ENCODE results near the gene FOSB.

FOSB gene

DNA sequence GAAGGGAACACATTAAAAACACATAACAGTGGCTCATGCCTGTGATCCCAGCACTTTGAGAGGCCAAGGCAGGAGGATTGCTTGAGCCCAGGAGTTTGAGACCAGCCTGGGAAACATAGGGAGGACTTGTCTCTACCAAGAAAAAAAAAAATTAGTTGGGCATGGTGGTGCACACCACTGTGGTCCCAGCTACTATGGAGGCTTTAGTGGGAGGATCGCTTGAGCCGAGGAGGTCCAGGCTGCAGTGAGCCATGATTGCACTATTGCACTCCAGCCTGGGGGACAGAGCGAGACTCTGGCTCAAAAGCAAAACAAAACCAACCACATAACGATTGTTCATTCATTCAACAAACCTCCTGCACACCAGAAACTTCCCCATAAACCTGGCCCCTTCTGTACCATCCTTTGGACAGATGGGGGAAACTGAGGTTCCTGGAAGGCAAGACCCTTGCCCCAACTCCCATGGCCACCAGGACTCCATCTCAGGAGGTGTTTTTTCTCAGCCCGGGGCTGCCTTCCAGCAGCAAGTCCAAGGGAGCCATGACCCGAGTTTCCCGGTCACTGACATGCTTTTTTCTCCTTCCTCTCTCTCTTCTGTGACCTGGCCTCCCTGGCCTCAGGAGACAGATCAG lies 4.3 kb downstream of the FOSB start:
- TF ChIP-seq POLR2AphosphoS5 (IDR thresholded peaks at IDR 0.05; ENCODE audit: borderline replicate concordance, low read depth, low read length) = no peak
- no peak for TF ChIP-seq FOXP2 (optimal IDR thresholded peaks at IDR 0.05; ENCODE audit: control extremely low read depth, extremely low read length, insufficient read depth)
- TF ChIP-seq EZH2 (IDR thresholded peaks at IDR 0.05) = no peak
- DNase-seq (ENCODE audit: low read depth, low spot score) = no peak
- Histone ChIP-seq H3K36me3 (ENCODE audit: insufficient read depth, low read length) (no peaks in the 10 kb centered on the region), H3K27ac (no peak overlapping the region), H3K9me3 (ENCODE audit: low read depth, low read length) (no peaks in the 10 kb centered on the region), H3K4me3 (no peak overlapping the region), H3K9ac (ENCODE audit: insufficient read length) (no peak overlapping the region)

DNA sequence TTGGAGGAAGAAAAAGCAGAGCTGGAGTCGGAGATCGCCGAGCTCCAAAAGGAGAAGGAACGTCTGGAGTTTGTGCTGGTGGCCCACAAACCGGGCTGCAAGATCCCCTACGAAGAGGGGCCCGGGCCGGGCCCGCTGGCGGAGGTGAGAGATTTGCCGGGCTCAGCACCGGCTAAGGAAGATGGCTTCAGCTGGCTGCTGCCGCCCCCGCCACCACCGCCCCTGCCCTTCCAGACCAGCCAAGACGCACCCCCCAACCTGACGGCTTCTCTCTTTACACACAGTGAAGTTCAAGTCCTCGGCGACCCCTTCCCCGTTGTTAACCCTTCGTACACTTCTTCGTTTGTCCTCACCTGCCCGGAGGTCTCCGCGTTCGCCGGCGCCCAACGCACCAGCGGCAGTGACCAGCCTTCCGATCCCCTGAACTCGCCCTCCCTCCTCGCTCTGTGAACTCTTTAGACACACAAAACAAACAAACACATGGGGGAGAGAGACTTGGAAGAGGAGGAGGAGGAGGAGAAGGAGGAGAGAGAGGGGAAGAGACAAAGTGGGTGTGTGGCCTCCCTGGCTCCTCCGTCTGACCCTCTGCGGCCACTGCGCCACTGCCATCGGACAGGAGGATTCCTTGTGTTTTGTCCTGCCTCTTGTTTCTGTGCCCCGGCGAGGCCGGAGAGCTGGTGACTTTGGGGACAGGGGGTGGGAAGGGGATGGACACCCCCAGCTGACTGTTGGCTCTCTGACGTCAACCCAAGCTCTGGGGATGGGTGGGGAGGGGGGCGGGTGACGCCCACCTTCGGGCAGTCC lies 5.0 kb downstream of the FOSB start:
- DNase-seq (ENCODE audit: low read depth, low spot score) = no peak
- H3K9ac ChIP-seq (ENCODE audit: insufficient read length) = no peak overlapping the region
- H3K4me3 ChIP-seq = no peak overlapping the region

GRCh38 chr19:45473367-45473681 lies 5.5 kb downstream of the FOSB start:
- H3K36me3 ChIP-seq (ENCODE audit: insufficient read depth, low read length) = no peaks in the 10 kb centered on the region

More for the DNA sequence above, 5.0 kb downstream of the FOSB start:
- no peaks in the 10 kb centered on the region for H3K36me3 ChIP-seq (ENCODE audit: insufficient read depth, low read length)
- TF ChIP-seq FOXP2 (optimal IDR thresholded peaks at IDR 0.05; ENCODE audit: control extremely low read depth, extremely low read length, insufficient read depth) = no peak
- no peak for TF ChIP-seq POLR2AphosphoS5 (IDR thresholded peaks at IDR 0.05; ENCODE audit: borderline replicate concordance, low read depth, low read length)
- TF ChIP-seq EZH2 (IDR thresholded peaks at IDR 0.05) = no peak
- H3K9me3 ChIP-seq (ENCODE audit: low read depth, low read length) = no peaks in the 10 kb centered on the region
- no peak overlapping the region for H3K27ac ChIP-seq

DNA sequence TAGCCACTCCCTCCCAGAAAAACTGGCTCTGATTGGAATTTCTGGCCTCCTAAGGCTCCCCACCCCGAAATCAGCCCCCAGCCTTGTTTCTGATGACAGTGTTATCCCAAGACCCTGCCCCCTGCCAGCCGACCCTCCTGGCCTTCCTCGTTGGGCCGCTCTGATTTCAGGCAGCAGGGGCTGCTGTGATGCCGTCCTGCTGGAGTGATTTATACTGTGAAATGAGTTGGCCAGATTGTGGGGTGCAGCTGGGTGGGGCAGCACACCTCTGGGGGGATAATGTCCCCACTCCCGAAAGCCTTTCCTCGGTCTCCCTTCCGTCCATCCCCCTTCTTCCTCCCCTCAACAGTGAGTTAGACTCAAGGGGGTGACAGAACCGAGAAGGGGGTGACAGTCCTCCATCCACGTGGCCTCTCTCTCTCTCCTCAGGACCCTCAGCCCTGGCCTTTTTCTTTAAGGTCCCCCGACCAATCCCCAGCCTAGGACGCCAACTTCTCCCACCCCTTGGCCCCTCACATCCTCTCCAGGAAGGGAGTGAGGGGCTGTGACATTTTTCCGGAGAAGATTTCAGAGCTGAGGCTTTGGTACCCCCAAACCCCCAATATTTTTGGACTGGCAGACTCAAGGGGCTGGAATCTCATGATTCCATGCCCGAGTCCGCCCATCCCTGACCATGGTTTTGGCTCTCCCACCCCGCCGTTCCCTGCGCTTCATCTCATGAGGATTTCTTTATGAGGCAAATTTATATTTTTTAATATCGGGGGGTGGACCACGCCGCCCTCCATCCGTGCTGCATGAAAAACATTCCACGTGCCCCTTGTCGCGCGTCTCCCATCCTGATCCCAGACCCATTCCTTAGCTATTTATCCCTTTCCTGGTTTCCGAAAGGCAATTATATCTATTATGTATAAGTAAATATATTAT lies 6.1 kb downstream of the FOSB start:
- no peak for TF ChIP-seq FOXP2 (optimal IDR thresholded peaks at IDR 0.05; ENCODE audit: control extremely low read depth, extremely low read length, insufficient read depth)
- TF ChIP-seq POLR2AphosphoS5 (IDR thresholded peaks at IDR 0.05; ENCODE audit: borderline replicate concordance, low read depth, low read length) = no peak
- TF ChIP-seq EZH2 (IDR thresholded peaks at IDR 0.05) = no peak

More at GRCh38 chr19:45473367-45473681, 5.5 kb downstream of the FOSB start:
- no peak overlapping the region for H3K27ac ChIP-seq
- no peaks in the 10 kb centered on the region for H3K9me3 ChIP-seq (ENCODE audit: low read depth, low read length)
- TF ChIP-seq FOXP2 (optimal IDR thresholded peaks at IDR 0.05; ENCODE audit: control extremely low read depth, extremely low read length, insufficient read depth) = no peak
- no peak for TF ChIP-seq EZH2 (IDR thresholded peaks at IDR 0.05)
- TF ChIP-seq POLR2AphosphoS5 (IDR thresholded peaks at IDR 0.05; ENCODE audit: borderline replicate concordance, low read depth, low read length) = no peak
- no peak overlapping the region for H3K4me3 ChIP-seq
- no peak overlapping the region for H3K9ac ChIP-seq (ENCODE audit: insufficient read length)
- DNase-seq (ENCODE audit: low read depth, low spot score) = no peak

DNA sequence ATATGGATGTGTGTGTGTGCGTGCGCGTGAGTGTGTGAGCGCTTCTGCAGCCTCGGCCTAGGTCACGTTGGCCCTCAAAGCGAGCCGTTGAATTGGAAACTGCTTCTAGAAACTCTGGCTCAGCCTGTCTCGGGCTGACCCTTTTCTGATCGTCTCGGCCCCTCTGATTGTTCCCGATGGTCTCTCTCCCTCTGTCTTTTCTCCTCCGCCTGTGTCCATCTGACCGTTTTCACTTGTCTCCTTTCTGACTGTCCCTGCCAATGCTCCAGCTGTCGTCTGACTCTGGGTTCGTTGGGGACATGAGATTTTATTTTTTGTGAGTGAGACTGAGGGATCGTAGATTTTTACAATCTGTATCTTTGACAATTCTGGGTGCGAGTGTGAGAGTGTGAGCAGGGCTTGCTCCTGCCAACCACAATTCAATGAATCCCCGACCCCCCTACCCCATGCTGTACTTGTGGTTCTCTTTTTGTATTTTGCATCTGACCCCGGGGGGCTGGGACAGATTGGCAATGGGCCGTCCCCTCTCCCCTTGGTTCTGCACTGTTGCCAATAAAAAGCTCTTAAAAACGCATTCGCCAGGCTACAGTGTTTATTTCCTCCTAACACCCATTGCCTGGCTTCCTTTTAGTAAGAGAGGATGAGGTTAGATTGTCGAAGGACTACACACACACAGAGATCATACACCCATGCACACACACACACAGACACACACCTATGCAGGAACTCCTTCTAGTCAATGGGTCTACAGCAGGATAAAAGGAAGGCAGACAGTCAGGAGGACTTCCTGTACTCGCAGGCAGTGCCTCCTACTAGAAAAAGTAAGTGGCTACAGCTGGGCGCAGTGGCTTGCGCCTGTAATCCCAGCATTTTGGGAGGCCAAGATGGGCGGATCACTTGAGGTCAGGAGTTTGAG lies 7.1 kb downstream of the FOSB start:
- H3K36me3 ChIP-seq (ENCODE audit: insufficient read depth, low read length) = no peaks in the 10 kb centered on the region
- no peak overlapping the region for H3K4me3 ChIP-seq
- H3K9ac ChIP-seq (ENCODE audit: insufficient read length) = no peak overlapping the region
- no peak for TF ChIP-seq POLR2AphosphoS5 (IDR thresholded peaks at IDR 0.05; ENCODE audit: borderline replicate concordance, low read depth, low read length)
- TF ChIP-seq FOXP2 (optimal IDR thresholded peaks at IDR 0.05; ENCODE audit: control extremely low read depth, extremely low read length, insufficient read depth) = no peak
- TF ChIP-seq EZH2 (IDR thresholded peaks at IDR 0.05) = no peak
- DNase-seq (ENCODE audit: low read depth, low spot score) = no peak
- no peak overlapping the region for H3K27ac ChIP-seq
- no peaks in the 10 kb centered on the region for H3K9me3 ChIP-seq (ENCODE audit: low read depth, low read length)

More for the DNA sequence above, 6.1 kb downstream of the FOSB start:
- no peak overlapping the region for H3K27ac ChIP-seq
- H3K9me3 ChIP-seq (ENCODE audit: low read depth, low read length) = no peaks in the 10 kb centered on the region
- H3K36me3 ChIP-seq (ENCODE audit: insufficient read depth, low read length) = no peaks in the 10 kb centered on the region
- H3K9ac ChIP-seq (ENCODE audit: insufficient read length) = no peak overlapping the region
- DNase-seq (ENCODE audit: low read depth, low spot score) = no peak
- H3K4me3 ChIP-seq = no peak overlapping the region

DNA sequence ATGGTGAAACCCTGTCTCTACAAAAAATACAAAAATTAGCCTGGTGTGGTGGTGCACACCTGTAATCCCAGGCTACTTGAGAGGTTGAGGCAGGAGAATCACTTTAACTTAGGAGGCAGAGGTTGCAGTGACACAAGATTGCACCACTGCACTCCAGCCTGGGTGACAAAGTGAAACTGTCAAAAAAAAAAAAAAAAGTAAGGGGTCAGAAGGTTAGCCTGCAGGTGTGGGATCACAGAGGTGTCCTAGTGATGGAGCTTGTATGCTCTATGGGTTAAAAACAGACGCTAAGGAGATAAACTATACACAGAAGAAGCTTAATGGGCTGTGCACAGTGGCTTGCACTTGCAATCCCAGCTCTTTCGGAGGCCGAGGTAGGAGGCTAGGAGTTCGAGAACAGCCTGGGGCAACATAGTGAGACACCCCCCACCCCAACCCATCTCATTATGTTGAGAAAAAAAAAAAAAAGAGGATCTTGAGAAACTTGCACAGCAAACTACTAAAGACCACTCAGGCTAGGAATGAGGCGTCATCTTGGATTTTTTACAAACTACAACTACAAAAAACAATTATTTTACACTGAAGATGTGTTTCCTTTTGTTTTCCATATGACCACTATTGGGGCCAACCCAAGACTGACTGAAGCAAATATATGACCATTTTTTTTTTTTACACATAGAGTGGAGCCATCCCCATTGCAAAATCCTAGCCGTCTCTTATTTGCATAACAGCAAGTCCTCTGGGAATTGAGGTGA lies 7.9 kb downstream of the FOSB start:
- no peak overlapping the region for H3K4me3 ChIP-seq
- TF ChIP-seq POLR2AphosphoS5 (IDR thresholded peaks at IDR 0.05; ENCODE audit: borderline replicate concordance, low read depth, low read length) (no peak), FOXP2 (optimal IDR thresholded peaks at IDR 0.05; ENCODE audit: control extremely low read depth, extremely low read length, insufficient read depth) (no peak), EZH2 (IDR thresholded peaks at IDR 0.05) (no peak)
- no peaks in the 10 kb centered on the region for H3K9me3 ChIP-seq (ENCODE audit: low read depth, low read length)
- H3K36me3 ChIP-seq (ENCODE audit: insufficient read depth, low read length) = no peaks in the 10 kb centered on the region
- DNase-seq (ENCODE audit: low read depth, low spot score) = no peak
- no peak overlapping the region for H3K9ac ChIP-seq (ENCODE audit: insufficient read length)
- no peak overlapping the region for H3K27ac ChIP-seq

DNA sequence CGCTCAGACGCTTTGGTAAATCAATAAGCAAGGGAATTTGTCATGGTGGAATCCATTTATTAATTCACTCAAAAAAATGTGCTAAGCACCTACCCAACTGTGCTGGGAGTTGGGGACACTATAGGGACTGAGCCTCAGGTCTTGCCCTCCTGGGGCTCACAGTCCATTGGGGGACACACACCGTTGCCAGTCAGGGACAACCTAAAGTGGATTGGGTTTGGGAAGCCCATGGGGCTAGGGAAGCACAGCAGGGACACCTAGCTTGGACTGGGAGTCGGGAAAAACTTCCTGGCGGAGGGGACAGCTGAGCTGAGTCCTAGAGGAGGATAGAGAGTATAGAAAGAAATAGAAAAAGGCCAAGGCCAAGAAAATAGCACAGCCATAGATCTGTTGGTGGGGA lies 8.5 kb downstream of the FOSB start:
- Histone ChIP-seq H3K4me3 (no peak overlapping the region), H3K9me3 (ENCODE audit: low read depth, low read length) (no peaks in the 10 kb centered on the region), H3K27ac (no peak overlapping the region), H3K36me3 (ENCODE audit: insufficient read depth, low read length) (no peaks in the 10 kb centered on the region), H3K9ac (ENCODE audit: insufficient read length) (no peak overlapping the region)
- no peak for DNase-seq (ENCODE audit: low read depth, low spot score)
- no peak for TF ChIP-seq POLR2AphosphoS5 (IDR thresholded peaks at IDR 0.05; ENCODE audit: borderline replicate concordance, low read depth, low read length)
- no peak for TF ChIP-seq FOXP2 (optimal IDR thresholded peaks at IDR 0.05; ENCODE audit: control extremely low read depth, extremely low read length, insufficient read depth)
- TF ChIP-seq EZH2 (IDR thresholded peaks at IDR 0.05) = no peak
